HG02970 (cell line): ENCODE data around the gene SYTL3.

Experiments
- ATAC-seq: cut with Tn5 transposase; IDR thresholded peaks from one replicate; pipeline ENCODE4 v1.9.1; 2021; ENCODE audit warnings: mild to moderate bottlenecking, moderate library complexity, moderate number of reproducible peaks; ENCODE audit not compliant: unreplicated experiment, low FRiP score

SYTL3 gene

GRCh38 chr6:158755636-158756035, 105.8 kb downstream of the SYTL3 start:
- no peak for ATAC-seq

- no peak for ATAC-seq
Measured at GRCh38 chr6:158756126-158756525, 106.3 kb downstream of the SYTL3 start.

GRCh38 chr6:158756977-158757752, 107.3 kb downstream of the SYTL3 start:
- no peak for ATAC-seq

GRCh38 chr6:158757753-158758090, 107.9 kb downstream of the SYTL3 start:
- ATAC-seq, result no peak

GRCh38 chr6:158758451-158758860, 108.6 kb downstream of the SYTL3 start:
- ATAC-seq, result no peak

- no peak for ATAC-seq
Measured at GRCh38 chr6:158758941-158759479, 109.2 kb downstream of the SYTL3 start.

- no peak for ATAC-seq
Measured at GRCh38 chr6:158759966-158760617, 110.2 kb downstream of the SYTL3 start.

- ATAC-seq, result no peak
Measured at GRCh38 chr6:158760618-158761250, 110.9 kb downstream of the SYTL3 start.

GRCh38 chr6:158761746-158762145, 111.9 kb downstream of the SYTL3 start:
- no peak for ATAC-seq

- no peak for ATAC-seq
Measured at GRCh38 chr6:158762787-158763433, 113.1 kb downstream of the SYTL3 start.

- ATAC-seq, result no peak
Measured at GRCh38 chr6:158763434-158764182, 113.8 kb downstream of the SYTL3 start.

- no peak for ATAC-seq
Measured at GRCh38 chr6:158764183-158764849, 114.5 kb downstream of the SYTL3 start.

GRCh38 chr6:158764926-158765325, 115.1 kb downstream of the SYTL3 start:
- no peak for ATAC-seq

- ATAC-seq, result no peak
Measured at GRCh38 chr6:158765499-158766068, 115.7 kb downstream of the SYTL3 start.

GRCh38 chr6:158766621-158767455, 117.0 kb downstream of the SYTL3 start:
- ATAC-seq, result no peak

- ATAC-seq, result no peak
Measured at GRCh38 chr6:158767709-158768108, 117.9 kb downstream of the SYTL3 start.

GRCh38 chr6:158768436-158768835, 118.6 kb downstream of the SYTL3 start:
- no peak for ATAC-seq

- ATAC-seq, result no peak
Measured at GRCh38 chr6:158769234-158769770, 119.4 kb downstream of the SYTL3 start.
